ENCODE measurements around the gene NUMA1.

The NUMA1 gene

DNA sequence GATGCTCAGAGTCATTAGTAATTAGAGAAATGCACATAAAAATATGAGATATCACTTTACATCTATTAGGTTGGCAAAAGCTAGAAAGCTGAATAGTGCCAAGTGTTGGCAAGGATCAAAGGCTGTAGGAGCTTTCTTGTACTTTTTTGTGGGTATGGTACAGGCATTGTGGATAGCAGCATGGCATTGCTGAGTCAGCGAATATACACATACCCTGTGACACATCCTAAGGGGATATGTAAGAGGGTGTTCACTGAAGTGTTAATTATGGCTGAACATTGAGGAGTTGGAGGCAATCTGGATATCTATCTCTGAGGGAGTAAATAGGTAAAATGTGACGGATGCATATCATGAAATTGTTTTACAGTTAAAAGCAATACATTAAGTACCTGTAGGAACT lies 108.7 kb downstream of the NUMA1 start:
- Histone ChIP-seq H3K79me2 (ENCODE audit: control insufficient read depth, low read length) (no peaks in the 10 kb centered on the region), H3K4me3 (ENCODE audit: low read length) (no peak overlapping the region), H3K36me3 (ENCODE audit: control insufficient read depth, low read length) (peaks cover 12% of the 10 kb centered on the region; the same call in 1 of the 2 replicates), H3K27ac (ENCODE audit: low read depth, low read length) (no peak overlapping the region), H3K9me2 (replicated peaks; ENCODE audit: control insufficient read depth, low read length) (no peaks in the 10 kb centered on the region), H3K4me2 (ENCODE audit: low read length) (no peak overlapping the region), H3K9me3 (ENCODE audit: control insufficient read depth, insufficient read depth, low read length) (no peaks in the 10 kb centered on the region), H4K20me1 (ENCODE audit: control insufficient read depth, insufficient read depth, low read depth, low read length) (no peaks in the 10 kb centered on the region), H3F3A (ENCODE audit: control insufficient read depth, insufficient read depth) (no peaks in the 10 kb centered on the region), H3K27me3 (ENCODE audit: control insufficient read depth, low read length) (no peaks in the 10 kb centered on the region), H3K4me1 (ENCODE audit: control insufficient read depth, low read length) (no peaks in the 10 kb centered on the region)
- TF ChIP-seq, protein P1, sequence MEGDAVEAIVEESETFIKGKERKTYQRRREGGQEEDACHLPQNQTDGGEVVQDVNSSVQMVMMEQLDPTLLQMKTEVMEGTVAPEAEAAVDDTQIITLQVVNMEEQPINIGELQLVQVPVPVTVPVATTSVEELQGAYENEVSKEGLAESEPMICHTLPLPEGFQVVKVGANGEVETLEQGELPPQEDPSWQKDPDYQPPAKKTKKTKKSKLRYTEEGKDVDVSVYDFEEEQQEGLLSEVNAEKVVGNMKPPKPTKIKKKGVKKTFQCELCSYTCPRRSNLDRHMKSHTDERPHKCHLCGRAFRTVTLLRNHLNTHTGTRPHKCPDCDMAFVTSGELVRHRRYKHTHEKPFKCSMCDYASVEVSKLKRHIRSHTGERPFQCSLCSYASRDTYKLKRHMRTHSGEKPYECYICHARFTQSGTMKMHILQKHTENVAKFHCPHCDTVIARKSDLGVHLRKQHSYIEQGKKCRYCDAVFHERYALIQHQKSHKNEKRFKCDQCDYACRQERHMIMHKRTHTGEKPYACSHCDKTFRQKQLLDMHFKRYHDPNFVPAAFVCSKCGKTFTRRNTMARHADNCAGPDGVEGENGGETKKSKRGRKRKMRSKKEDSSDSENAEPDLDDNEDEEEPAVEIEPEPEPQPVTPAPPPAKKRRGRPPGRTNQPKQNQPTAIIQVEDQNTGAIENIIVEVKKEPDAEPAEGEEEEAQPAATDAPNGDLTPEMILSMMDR (IDR thresholded peaks at IDR 0.05; ENCODE audit: low read depth, low read length, poor library complexity, severe bottlenecking) = no peak
- no peak for TF ChIP-seq EZH2phosphoT487 (IDR thresholded peaks at IDR 0.05; ENCODE audit: borderline replicate concordance, low read length)

DNA sequence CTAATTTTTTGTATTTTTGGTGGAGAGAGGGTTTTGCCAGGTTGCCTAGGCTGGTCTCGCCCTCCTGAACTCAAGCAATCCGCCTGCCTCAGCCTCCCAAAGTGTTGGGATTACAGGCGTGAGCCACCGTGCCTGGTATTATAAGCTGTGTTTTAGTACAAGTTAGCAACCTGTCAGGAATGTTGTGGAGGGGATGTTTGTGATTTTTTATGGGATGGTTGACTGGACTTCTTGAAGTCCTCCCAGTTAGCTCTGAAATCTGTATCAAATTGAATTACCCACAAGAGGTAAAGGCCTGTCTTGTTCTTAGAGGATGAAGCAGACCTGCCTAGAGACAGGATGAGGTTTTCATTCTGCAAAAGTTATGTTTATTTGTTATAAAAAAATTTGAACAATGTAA lies 115.7 kb downstream of the NUMA1 start:
- H4K20me1 ChIP-seq (ENCODE audit: control insufficient read depth, insufficient read depth, low read depth, low read length) = no peaks in the 10 kb centered on the region
- peaks cover 9% of the 10 kb centered on the region for H3K4me1 ChIP-seq (ENCODE audit: control insufficient read depth, low read length)
- peaks cover 36% of the 10 kb centered on the region for H3K36me3 ChIP-seq (ENCODE audit: control insufficient read depth, low read length)
- H3K27me3 ChIP-seq (ENCODE audit: control insufficient read depth, low read length) = no peaks in the 10 kb centered on the region
- no peak overlapping the region for H3K27ac ChIP-seq (ENCODE audit: low read depth, low read length)
- peaks cover 3% of the 10 kb centered on the region; the same call in 1 of the 2 replicates for H3K9me3 ChIP-seq (ENCODE audit: control insufficient read depth, insufficient read depth, low read length)
- H3K79me2 ChIP-seq (ENCODE audit: control insufficient read depth, low read length) = no peaks in the 10 kb centered on the region
- no peak overlapping the region for H3K4me3 ChIP-seq (ENCODE audit: low read length)
- no peak overlapping the region for H3K4me2 ChIP-seq (ENCODE audit: low read length)
- H3F3A ChIP-seq (ENCODE audit: control insufficient read depth, insufficient read depth) = 0 out of 2 replicates have a peak, but pooled peaks cover 3% of the 10 kb centered on the region
- H3K9me2 ChIP-seq (replicated peaks; ENCODE audit: control insufficient read depth, low read length) = no peaks in the 10 kb centered on the region
- TF ChIP-seq EZH2phosphoT487 (IDR thresholded peaks at IDR 0.05; ENCODE audit: borderline replicate concordance, low read length) = no peak
- TF ChIP-seq, protein P1 (IDR thresholded peaks at IDR 0.05; ENCODE audit: low read depth, low read length, poor library complexity, severe bottlenecking) = no peak

DNA sequence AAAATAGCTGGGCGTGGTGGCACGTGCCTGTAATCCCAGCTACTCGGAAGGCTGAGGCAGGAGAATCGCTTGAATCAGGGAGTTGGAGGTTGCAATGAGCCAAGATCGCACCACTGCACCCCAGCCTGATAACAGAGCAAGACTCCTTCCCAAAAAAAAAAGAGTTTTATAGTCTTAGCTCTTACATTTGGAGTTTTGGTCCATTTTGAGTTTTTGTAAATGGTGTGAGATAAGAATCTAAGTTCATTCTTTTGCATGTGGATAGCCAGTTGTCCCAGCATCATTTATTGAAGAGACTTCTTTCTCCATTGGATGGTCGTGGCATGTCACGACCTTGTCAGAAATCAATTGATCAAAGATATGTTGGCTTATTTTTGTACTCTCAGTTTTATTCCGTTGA lies 116.9 kb downstream of the NUMA1 start:
- no peaks in the 10 kb centered on the region for H3K9me2 ChIP-seq (replicated peaks; ENCODE audit: control insufficient read depth, low read length)
- H3K4me1 ChIP-seq (ENCODE audit: control insufficient read depth, low read length) = peaks cover 9% of the 10 kb centered on the region
- peaks cover 3% of the 10 kb centered on the region; the same call in 1 of the 2 replicates for H3K9me3 ChIP-seq (ENCODE audit: control insufficient read depth, insufficient read depth, low read length)
- no peaks in the 10 kb centered on the region for H3K79me2 ChIP-seq (ENCODE audit: control insufficient read depth, low read length)
- no peak overlapping the region for H3K4me3 ChIP-seq (ENCODE audit: low read length)
- H3K36me3 ChIP-seq (ENCODE audit: control insufficient read depth, low read length) = peaks cover 34% of the 10 kb centered on the region
- no peak overlapping the region for H3K27ac ChIP-seq (ENCODE audit: low read depth, low read length)
- H3K4me2 ChIP-seq (ENCODE audit: low read length) = no peak overlapping the region
- 0 out of 2 replicates have a peak, but pooled peaks cover 3% of the 10 kb centered on the region for H3F3A ChIP-seq (ENCODE audit: control insufficient read depth, insufficient read depth)
- no peaks in the 10 kb centered on the region for H3K27me3 ChIP-seq (ENCODE audit: control insufficient read depth, low read length)
- TF ChIP-seq EZH2phosphoT487 (IDR thresholded peaks at IDR 0.05; ENCODE audit: borderline replicate concordance, low read length) = no peak
- TF ChIP-seq, protein P1 (IDR thresholded peaks at IDR 0.05; ENCODE audit: low read depth, low read length, poor library complexity, severe bottlenecking) = no peak
- H4K20me1 ChIP-seq (ENCODE audit: control insufficient read depth, insufficient read depth, low read depth, low read length) = no peaks in the 10 kb centered on the region

Measured in DOHH2 (cell line).